ENCODE data around the gene ANO10.
"Not testable (repeated sequence)": the region's sequence is repeated elsewhere in the genome, so short reads cannot be mapped to it uniquely, and the experiment has no call there.

ANO10 gene

DNA sequence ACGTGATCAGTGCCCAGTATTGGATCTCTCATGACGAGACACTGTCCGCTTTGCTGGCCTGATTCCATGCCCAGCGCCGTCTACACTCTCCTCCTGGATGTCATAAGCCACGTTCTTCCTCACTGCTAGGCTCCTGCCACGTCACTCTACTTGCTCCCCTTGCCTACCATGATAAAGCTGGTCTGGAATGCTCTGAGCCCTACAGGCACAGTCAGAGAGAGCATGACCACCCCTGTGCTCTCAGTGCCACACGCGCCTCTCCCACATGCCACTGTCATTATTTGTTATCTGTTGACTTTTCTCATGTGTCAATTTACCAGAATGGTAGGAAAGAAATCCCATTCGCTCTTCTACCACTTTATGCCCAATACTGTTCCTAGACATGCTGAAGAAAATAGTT lies 148.6 kb downstream of the ANO10 start:
- no peak for DNase-seq (ENCODE audit: low read depth)

DNA sequence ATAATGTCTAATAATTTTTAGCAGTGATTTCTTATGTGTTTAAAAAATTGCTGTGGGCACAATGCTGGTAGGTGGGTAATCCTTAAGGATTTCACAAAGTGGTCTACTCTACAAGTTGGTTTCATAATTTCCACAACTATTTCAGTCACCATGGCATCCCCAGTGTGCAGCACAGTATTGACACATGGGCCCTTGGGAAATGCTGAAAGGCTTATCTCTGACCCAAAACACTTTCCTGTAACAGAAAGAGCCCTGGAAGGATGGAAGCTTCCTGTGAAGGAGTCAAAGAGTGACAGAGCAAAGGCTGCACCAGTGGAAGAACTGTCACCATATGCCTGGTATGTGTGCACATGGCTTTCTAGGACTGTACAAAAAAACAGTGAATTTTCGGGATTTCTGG lies 153.7 kb downstream of the ANO10 start:
- DNase-seq (ENCODE audit: low read depth) = no peak

- no peak for DNase-seq (ENCODE audit: low read depth)
Observed at GRCh38 chr3:43465109-43465508, 156.7 kb downstream of the ANO10 start.

DNA sequence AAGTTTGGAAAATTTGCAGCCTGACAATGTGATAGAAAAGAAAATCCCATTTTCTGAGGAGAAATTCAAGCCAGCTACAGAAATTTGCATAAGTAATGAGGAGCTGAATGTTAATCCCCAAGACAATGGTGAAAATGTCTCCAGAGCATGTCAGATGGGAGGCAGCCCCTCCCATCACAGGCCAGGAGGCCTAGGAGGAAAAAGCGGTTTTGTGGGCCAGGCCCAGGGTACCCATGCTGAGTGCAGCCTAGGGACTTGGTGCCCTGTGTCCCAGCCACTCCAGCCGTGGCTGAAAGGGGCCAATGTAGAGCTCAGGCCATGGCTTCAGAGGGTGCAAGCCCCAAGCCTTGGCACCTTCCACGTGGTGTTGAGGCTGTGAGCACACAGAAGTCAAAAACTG lies 159.2 kb downstream of the ANO10 start:
- DNase-seq (ENCODE audit: low read depth) = not testable (repeated sequence)

DNA sequence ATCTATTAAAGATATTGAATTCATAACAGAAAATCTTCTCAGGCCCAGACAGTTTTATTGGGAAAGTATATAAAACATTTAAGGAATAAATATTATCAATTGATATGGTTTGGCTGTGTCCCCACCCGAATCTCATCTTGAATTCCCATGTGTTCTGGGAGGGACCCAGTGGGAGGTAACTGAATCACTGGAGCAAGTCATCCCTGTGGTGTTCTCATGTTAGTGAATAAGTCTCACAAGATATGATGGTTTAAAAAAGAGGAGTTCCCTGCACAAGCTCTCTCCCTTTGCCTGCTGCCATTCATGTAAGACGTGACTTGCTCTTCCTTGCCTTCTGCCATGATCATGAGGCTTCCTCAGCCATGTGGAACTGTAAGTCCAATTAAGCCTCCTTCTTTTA lies 160.5 kb downstream of the ANO10 start:
- DNase-seq (ENCODE audit: low read depth) = no peak

DNA sequence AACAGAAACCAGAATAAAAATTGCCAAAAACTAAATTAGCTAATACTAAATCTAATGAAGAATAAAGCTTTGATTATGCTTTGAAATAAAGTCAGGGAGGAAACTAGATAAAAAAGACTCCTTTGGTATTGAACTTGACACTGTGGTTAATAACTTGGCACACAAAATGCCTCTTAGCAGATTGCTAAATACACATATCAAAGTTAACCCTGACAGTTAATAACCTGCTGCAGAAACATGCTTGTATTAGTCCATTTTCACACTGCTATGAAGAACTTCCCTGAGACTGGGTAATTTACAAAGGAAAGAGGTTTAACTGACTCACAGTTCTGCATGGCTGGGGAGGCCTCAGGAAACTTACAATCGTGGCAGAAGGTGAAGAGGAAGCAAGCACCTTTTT lies 164.8 kb downstream of the ANO10 start:
- DNase-seq (ENCODE audit: low read depth) = not testable (repeated sequence)

DNA sequence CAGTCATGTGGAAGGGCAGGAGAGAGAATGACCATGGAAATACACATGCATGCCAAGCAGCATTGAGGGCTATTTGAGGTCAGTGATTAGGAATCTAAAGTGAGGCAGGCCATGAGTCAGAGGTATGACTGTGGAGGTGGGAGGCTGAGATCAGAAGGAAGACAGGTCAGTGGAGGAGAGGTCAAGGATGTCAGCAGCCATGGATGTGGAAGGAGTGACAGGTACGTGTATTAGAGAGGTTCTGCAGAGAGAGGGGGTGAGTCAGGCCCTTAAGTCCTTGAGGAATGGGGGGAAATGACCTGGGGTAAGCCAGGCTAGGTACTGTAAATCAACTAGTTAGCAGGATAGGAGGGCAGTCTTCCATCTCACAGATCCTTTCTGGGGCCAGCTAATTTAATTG lies 166.6 kb downstream of the ANO10 start:
- peak; percentile 13 for DNase-seq (ENCODE audit: low read depth)

DNA sequence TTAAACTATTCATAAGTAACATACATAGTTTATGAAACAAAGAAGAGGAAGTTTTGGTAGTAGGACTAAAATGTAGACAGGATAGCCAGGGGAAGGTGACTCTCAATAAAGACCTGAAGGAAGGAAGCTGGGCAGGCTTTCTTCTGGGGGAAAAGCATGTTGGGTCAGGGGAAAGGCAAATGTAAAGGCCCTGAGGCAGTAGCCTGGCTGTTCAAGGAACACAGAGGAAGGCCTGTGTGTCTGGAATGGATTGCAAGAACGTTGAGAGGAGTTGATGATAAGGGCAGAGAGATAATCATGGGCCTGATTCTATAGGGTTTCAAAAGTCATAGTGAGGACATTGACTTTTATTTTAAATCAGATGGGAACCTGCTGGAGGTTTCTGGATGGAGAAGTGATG lies 167.8 kb downstream of the ANO10 start:
- no peak for DNase-seq (ENCODE audit: low read depth)

DNA sequence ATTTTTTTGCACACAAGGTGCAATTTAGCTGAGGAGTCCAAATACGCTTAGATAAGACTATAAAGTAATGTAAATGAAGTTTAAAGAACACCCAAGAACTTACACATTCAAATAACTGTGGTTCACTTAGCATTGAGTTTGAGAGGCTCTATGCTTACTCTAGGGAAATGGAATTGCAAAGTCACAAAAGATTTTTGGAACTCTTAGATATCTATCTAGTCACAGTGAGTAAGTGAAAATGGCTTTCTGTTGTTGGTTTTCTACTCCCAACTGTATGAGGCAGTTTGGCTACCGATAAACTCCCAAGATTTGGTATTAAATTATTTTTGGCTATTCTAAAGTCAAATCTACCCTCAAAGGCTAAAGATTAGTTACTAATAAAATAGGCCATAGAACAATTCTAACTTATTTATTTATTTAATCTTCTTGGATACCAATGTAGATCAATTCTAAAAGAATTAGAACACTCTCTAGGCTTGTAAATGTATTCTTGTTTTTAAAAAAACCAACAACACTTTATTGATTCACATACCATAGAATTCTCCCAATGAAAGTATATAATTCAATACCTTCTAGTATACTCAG lies 170.0 kb downstream of the ANO10 start:
- DNase-seq (ENCODE audit: low read depth) = no peak

DNA sequence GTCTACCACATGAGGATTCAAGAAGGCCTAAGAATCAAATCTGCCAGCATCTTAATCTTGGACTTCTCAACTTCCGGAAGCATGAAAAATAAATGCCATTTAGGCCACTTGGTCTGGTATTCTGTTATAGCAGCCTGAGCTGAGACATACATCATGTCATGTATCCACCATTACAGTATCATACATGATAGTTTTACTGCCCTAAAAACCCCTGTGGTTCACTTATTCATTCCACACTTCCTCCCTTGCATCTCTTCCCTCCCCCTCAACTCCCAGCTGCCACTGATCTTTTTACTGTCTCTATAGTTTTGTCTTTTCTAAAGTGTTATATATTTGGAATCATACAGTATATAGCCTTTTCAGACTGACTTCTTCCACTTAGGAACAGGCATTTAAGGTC lies 173.7 kb downstream of the ANO10 start:
- DNase-seq (ENCODE audit: low read depth) = no peak

DNA sequence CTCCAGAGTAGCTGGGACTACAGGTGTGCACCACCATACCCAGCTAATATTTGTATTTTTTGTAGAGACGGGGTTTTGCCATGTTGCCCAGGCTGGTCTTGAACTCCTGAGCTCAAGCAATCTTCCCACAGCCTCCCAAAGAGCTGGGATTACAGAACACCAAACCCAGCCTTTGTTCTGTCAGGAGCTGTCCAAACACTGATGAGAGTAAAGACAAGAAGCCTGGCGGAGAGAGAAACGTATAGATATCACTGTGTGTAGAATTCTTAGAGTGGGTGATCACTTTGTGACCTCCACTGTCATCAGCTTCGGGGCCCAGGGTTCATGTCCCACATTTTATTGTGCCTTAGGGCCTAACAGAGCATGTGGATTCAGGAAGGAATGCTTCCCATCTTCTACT lies 176.0 kb downstream of the ANO10 start:
- no peak for DNase-seq (ENCODE audit: low read depth)

DNA sequence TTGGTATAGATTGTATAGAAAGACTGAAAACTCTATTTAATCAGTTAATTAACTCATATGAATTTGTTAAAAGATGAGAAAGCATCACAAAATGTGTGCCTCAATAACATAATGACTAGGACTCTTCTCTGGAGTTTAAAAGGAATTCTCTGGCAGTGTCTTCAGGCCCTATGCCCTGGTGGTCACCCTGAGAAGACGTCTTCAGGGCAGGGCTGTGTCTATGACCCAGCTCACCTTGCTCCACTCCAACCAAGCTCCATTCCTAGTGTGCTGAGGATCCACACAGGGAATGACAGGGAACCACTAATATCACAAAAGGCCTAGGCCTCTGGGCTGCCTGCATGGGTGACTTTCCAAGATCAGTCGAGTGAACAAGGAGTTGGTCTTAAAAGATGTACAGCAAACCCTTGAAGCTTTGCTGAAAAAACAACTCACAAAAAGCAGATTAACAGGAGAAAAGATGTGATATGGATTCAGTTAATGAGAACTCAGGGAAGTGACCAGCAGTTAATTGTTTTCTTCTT lies 178.9 kb downstream of the ANO10 start:
- no peak for DNase-seq (ENCODE audit: low read depth)

- no peak for DNase-seq (ENCODE audit: low read depth)
Observed at GRCh38 chr3:43436507-43437140, 185.2 kb downstream of the ANO10 start.

GRCh38 chr3:43435706-43436105 lies 186.1 kb downstream of the ANO10 start:
- no peak for DNase-seq (ENCODE audit: low read depth)

GRCh38 chr3:43434431-43434830 lies 187.4 kb downstream of the ANO10 start:
- DNase-seq (ENCODE audit: low read depth) = no peak

DNA sequence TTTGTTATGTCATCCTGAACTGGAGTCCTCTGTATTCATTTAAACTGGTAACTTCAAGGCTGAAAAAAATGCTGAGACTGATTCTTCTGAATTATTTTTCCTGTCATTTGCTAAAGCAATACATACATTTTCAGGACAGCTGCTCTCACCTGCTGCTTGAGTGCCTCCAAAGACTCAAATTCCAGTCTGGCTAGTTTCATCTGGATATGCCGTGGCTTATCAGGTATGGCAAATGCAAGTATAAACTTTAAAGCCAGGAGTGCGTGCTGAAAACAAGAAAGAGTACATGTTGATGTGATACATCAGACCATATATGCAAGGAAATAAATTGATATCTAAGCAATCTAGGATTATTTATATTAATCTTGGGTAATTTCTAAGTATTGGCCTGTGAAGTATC lies 189.3 kb downstream of the ANO10 start:
- DNase-seq (ENCODE audit: low read depth) = no peak

- DNase-seq (ENCODE audit: low read depth) = no peak
Observed at GRCh38 chr3:43426388-43426787, 195.4 kb downstream of the ANO10 start.

GRCh38 chr3:43425829-43426228 lies 196.0 kb downstream of the ANO10 start:
- DNase-seq (ENCODE audit: low read depth) = no peak

DNA sequence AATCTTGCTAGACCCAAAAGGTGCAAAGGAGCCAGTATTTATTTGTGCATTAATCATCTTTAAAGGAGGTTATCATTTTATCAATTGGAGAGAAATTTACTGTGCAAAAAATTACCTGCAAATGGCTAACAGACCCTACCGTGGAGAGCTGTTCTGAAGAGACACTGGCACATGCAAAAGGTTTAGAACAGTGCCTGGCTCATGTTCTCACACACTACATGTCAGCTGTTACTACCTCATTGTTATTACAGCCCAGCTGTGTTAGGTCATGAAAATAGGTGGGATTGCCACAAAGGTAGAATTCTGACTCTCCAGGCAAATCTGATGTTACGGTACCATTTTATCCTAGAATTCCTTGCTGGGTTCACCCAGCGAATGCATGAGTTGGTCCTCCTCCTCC lies 198.2 kb downstream of the ANO10 start:
- no peak for DNase-seq (ENCODE audit: low read depth)

DNA sequence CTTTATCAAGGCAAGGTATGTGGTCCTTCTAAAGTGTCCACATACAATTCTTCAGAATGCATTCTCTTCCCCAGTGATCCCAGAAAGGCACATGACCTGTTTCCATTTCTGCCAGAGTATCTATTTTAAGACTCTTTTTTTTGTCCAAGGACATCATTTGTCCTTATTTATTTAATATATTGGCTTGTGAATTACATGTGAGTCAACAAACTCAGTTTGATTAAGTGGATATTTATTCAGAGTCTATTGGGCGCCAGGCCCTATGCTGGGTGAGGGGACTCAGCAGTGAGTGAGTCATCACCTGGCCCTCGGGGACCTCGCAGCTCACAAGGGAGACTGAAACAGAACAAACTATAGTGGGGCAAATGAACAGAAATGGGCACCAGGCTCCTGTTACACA lies 198.7 kb downstream of the ANO10 start:
- DNase-seq (ENCODE audit: low read depth) = no peak

- DNase-seq (ENCODE audit: low read depth) = no peak
Observed at GRCh38 chr3:43418601-43419272, 203.1 kb downstream of the ANO10 start.

DNA sequence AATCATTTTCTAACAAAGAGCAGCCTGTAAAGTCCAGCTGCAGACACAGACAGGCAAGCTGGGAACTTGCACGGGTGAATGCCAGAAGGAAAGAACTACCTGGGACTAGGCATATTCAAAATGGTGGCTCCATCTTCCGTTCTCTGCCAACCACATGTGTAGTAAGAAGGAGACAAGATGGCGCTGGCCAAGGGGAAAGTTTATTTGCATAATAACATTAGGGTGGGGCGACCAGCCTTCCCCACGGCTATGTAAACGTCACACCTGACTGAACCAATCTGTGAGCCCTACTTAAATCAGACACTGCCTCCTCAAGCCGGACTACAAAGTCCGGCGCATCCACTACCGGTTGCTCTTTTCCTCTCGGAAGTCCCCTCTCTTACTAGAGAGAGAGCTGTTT lies 204.7 kb downstream of the ANO10 start:
- DNase-seq (ENCODE audit: low read depth) = no peak

DNA sequence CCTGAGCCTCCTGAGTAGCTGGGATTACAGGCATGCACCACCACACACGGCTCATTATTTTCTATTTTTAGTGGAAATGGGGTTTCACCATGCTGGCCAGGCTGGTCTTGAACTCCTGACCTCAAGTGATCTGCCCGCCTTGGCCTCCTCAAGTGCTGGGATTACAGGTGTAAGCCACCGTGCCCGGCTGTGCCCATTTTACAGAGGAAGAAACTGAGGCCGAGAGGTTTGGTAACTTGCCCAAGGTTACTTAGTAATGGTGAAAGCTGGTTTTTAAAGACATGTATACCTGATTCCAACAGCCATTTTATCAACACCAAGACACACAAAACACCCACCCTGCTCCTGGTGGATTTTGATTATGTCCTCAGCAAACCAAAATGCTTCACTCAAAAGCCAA lies 206.7 kb downstream of the ANO10 start:
- DNase-seq (ENCODE audit: low read depth) = no peak

All from GM04504 (cell line).